Trophoblast cell (in vitro differentiated cells and primary cell): ENCODE data around the gene CBY2.

Experiments used
- DNase-seq, 2 donors: peaks; one replicate each; pipeline ENCODE4 v3.0.0-alpha.2; 2016
- H2AFZ ChIP-seq: 2 replicates; pipeline ENCODE4 v1.6.1; 2013; ENCODE audit warnings: low read length, moderate library complexity, mild to moderate bottlenecking; ENCODE audit not compliant: insufficient read depth, poor library complexity
- H2AK5ac ChIP-seq: 2 replicates; pipeline ENCODE4 v1.6.1; 2013; ENCODE audit warnings: mild to moderate bottlenecking, low read length
- H2BK120ac ChIP-seq: 2 replicates; pipeline ENCODE4 v1.6.1; 2013; ENCODE audit warnings: low read length, mild to moderate bottlenecking, moderate library complexity; ENCODE audit not compliant: insufficient read depth, poor library complexity
- H2BK12ac ChIP-seq: 2 replicates; pipeline ENCODE4 v1.6.1; 2013; ENCODE audit warnings: mild to moderate bottlenecking, low read length, moderate library complexity
- H2BK5ac ChIP-seq: 2 replicates; pipeline ENCODE4 v1.6.1; 2013; ENCODE audit warnings: low read length, low read depth, moderate library complexity, mild to moderate bottlenecking; ENCODE audit not compliant: poor library complexity
- H3K14ac ChIP-seq: 2 replicates; pipeline ENCODE4 v1.6.1; 2013; ENCODE audit warnings: mild to moderate bottlenecking, low read length
- H3K18ac ChIP-seq: 2 replicates; pipeline ENCODE4 v1.6.1; 2013; ENCODE audit warnings: mild to moderate bottlenecking, low read length
- H3K23ac ChIP-seq: 2 replicates; pipeline ENCODE4 v1.6.1; 2013; ENCODE audit warnings: low read length
- H3K27ac ChIP-seq: 2 replicates; pipeline ENCODE4 v1.5.1; 2013; ENCODE audit warnings: low read depth, mild to moderate bottlenecking, inconsistent platforms, low read length, moderate library complexity
- H3K27me3 ChIP-seq: 2 replicates; pipeline ENCODE4 v1.6.1; 2013; ENCODE audit warnings: inconsistent platforms, mild to moderate bottlenecking, low read length, moderate library complexity; ENCODE audit not compliant: insufficient read depth
- H3K36me3 ChIP-seq, 2 experiments: 1 replicate in 1 of 2; 2 replicates in 1 of 2; pipeline ENCODE4 v1.6.1; 2013; ENCODE audit warnings: low read length in 2 of 2, mild to moderate bottlenecking in 2 of 2, moderate library complexity in 1 of 2; ENCODE audit not compliant: insufficient read depth in 2 of 2, control insufficient read depth in 1 of 2
- H3K4ac ChIP-seq: 2 replicates; pipeline ENCODE4 v1.6.1; 2013; ENCODE audit warnings: low read depth, mild to moderate bottlenecking, low read length, moderate library complexity
- H3K4me1 ChIP-seq, 2 experiments: 1 replicate in 1 of 2; 2 replicates in 1 of 2; pipeline ENCODE4 v1.6.1; 2013; ENCODE audit warnings: low read length in 2 of 2, mild to moderate bottlenecking in 2 of 2, moderate library complexity in 1 of 2; ENCODE audit not compliant: insufficient read depth in 2 of 2, control insufficient read depth in 1 of 2
- H3K4me2 ChIP-seq: 2 replicates; pipeline ENCODE4 v1.6.1; 2013; ENCODE audit warnings: inconsistent platforms, mild to moderate bottlenecking, low read length, moderate library complexity
- H3K4me3 ChIP-seq: 2 replicates; pipeline ENCODE4 v1.5.1; 2013; ENCODE audit warnings: mild to moderate bottlenecking, low read depth, low read length, inconsistent platforms
- H3K79me1 ChIP-seq: one replicate; pipeline ENCODE4 v1.6.1; 2013; ENCODE audit warnings: low read length
- H3K79me2 ChIP-seq: 2 replicates; pipeline ENCODE4 v1.6.1; 2013; ENCODE audit warnings: low read length, mild to moderate bottlenecking; ENCODE audit not compliant: control insufficient read depth, insufficient read depth, poor library complexity
- H3K9ac ChIP-seq: 2 replicates; pipeline ENCODE4 v1.6.1; 2013; ENCODE audit warnings: mild to moderate bottlenecking, low read length
- H3K9me3 ChIP-seq: 2 replicates; pipeline ENCODE4 v1.6.1; 2013; ENCODE audit warnings: low read depth, mild to moderate bottlenecking, control low read depth, inconsistent platforms, low read length; ENCODE audit not compliant: insufficient read depth
- H4K12ac ChIP-seq: 2 replicates; pipeline ENCODE4 v1.6.1; 2013; ENCODE audit warnings: low read depth, mild to moderate bottlenecking, low read length, moderate library complexity
- H4K8ac ChIP-seq: 2 replicates; pipeline ENCODE4 v1.6.1; 2013; ENCODE audit warnings: low read depth, mild to moderate bottlenecking, low read length, moderate library complexity
- H4K91ac ChIP-seq: one replicate; pipeline ENCODE4 v1.6.1; 2013; ENCODE audit warnings: low read depth, mild to moderate bottlenecking, low read length, moderate library complexity
- WGBS: extraction: QIAGEN DNeasy Blood & Tissue Kit; methylation state at CpG from one replicate; pipeline ENCODE4 v1.1.7; 2013; ENCODE audit warnings: missing lambda C conversion rate; ENCODE audit not compliant: insufficient read length, insufficient coverage; ENCODE audit errors: extremely low coverage; 5-methylcytosine and 5-hydroxymethylcytosine counted together

The CBY2 gene

GRCh38 chr13:45737571-45738017 is 35.5 kb downstream of the CBY2 start:
- no CpG with 5 or more reads among the region's 2 CpGs for WGBS
- H3K36me3 ChIP-seq = no peaks in the 10 kb centered on the region
- H3K4me2 ChIP-seq = no peak overlapping the region
- H4K91ac ChIP-seq = no peak overlapping the region
- H2BK12ac ChIP-seq = no peak overlapping the region
- H2BK5ac ChIP-seq = no peak overlapping the region
- H3K9me3 ChIP-seq = peaks cover 3% of the 10 kb centered on the region
- H3K4ac ChIP-seq = no peak overlapping the region
- peak in 1 of 2 donors; percentile 13 for DNase-seq
- no peak overlapping the region for H4K8ac ChIP-seq
- H3K23ac ChIP-seq = no peak overlapping the region
- no peaks in the 10 kb centered on the region for H3K79me2 ChIP-seq
- H4K12ac ChIP-seq = no peak overlapping the region
- H2AK5ac ChIP-seq = no peak overlapping the region
- H2AFZ ChIP-seq = no peak overlapping the region
- no peak overlapping the region for H3K14ac ChIP-seq
- H3K18ac ChIP-seq = no peak overlapping the region
- no peak overlapping the region for H3K27ac ChIP-seq
- H3K27me3 ChIP-seq = no peaks in the 10 kb centered on the region
- no peaks in the 10 kb centered on the region for H3K79me1 ChIP-seq
- H3K9ac ChIP-seq = no peak overlapping the region
- no peak overlapping the region for H2BK120ac ChIP-seq
- no peaks in the 10 kb centered on the region for H3K4me1 ChIP-seq
- no peak overlapping the region for H3K4me3 ChIP-seq

GRCh38 chr13:45742985-45743384 is 40.9 kb downstream of the CBY2 start:
- Histone ChIP-seq H2BK5ac (no peak overlapping the region), H3K14ac (no peak overlapping the region), H3K79me2 (no peaks in the 10 kb centered on the region), H3K4me3 (no peak overlapping the region), H3K27me3 (no peaks in the 10 kb centered on the region), H4K8ac (no peak overlapping the region), H3K23ac (no peak overlapping the region), H2BK12ac (no peak overlapping the region), H2AFZ (no peak overlapping the region), H2AK5ac (no peak overlapping the region), H3K9me3 (no peaks in the 10 kb centered on the region), H3K4me2 (no peak overlapping the region), H3K36me3 (no peaks in the 10 kb centered on the region), H3K27ac (no peak overlapping the region), H4K12ac (no peak overlapping the region), H3K4me1 (no peaks in the 10 kb centered on the region), H3K9ac (no peak overlapping the region), H4K91ac (no peak overlapping the region), H2BK120ac (no peak overlapping the region), H3K79me1 (no peaks in the 10 kb centered on the region), H3K4ac (no peak overlapping the region), H3K18ac (no peak overlapping the region)
- no peak for DNase-seq
- no CpG with 5 or more reads among the region's 5 CpGs for WGBS

DNA sequence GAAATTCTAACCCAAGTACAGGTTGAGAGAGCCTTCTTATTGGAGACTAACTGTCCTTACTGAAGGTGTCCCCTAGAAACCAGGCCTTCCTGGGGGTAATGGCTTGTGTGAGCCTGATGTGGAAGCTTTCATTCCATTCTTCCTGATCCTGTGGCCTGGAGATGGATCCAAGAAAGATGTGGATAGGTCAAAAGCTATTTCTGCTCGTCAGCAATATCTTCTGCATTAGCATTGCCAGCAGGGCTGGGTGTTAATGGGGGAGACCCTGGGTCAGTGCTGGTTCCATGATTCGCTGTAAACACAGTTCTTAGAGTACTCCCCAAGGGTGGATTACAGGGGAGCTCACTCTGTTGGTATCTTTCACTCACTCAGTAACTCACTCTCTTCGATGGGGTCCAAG is 42.9 kb downstream of the CBY2 start:
- no peaks in the 10 kb centered on the region for H3K4me1 ChIP-seq
- H3K79me2 ChIP-seq = no peaks in the 10 kb centered on the region
- H3K36me3 ChIP-seq = no peaks in the 10 kb centered on the region
- no peak overlapping the region for H3K4me3 ChIP-seq
- no CpG with 5 or more reads among the region's 3 CpGs for WGBS
- no peak overlapping the region for H3K23ac ChIP-seq
- no peak overlapping the region for H3K9ac ChIP-seq
- no peak overlapping the region for H2AFZ ChIP-seq
- H3K27ac ChIP-seq = no peak overlapping the region
- no peak overlapping the region for H4K91ac ChIP-seq
- H2BK120ac ChIP-seq = no peak overlapping the region
- no peak overlapping the region for H2BK12ac ChIP-seq
- H2BK5ac ChIP-seq = no peak overlapping the region
- no peak overlapping the region for H4K8ac ChIP-seq
- H3K18ac ChIP-seq = no peak overlapping the region
- H3K27me3 ChIP-seq = no peaks in the 10 kb centered on the region
- DNase-seq = no peak
- H2AK5ac ChIP-seq = no peak overlapping the region
- H3K79me1 ChIP-seq = no peaks in the 10 kb centered on the region
- no peaks in the 10 kb centered on the region for H3K9me3 ChIP-seq
- H3K4me2 ChIP-seq = no peak overlapping the region
- no peak overlapping the region for H3K4ac ChIP-seq
- H4K12ac ChIP-seq = no peak overlapping the region
- no peak overlapping the region for H3K14ac ChIP-seq

DNA sequence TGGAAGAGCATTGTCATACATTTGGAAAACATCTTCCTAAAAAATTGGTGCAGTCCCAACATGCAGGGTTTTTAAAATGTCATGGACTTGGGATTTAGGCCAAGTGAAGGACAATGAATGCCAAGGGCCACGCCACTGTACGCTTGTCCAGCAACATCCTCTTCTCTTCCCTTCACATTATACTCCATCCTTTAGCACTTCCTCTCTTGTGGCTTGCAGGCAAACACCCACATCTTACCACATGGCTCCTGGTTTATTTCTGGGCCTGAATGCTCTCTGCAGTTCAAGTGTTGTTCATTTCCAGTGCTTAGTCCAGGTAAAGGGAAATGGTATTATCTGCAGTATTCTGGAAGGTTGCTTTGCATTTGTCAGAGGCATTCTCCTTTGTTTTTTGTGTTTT is 45.0 kb downstream of the CBY2 start:
- no peak overlapping the region for H3K14ac ChIP-seq
- H3K79me1 ChIP-seq = no peaks in the 10 kb centered on the region
- no peak overlapping the region for H2BK5ac ChIP-seq
- H3K79me2 ChIP-seq = no peaks in the 10 kb centered on the region
- no peak overlapping the region for H4K91ac ChIP-seq
- H4K8ac ChIP-seq = no peak overlapping the region
- no peaks in the 10 kb centered on the region for H3K4me1 ChIP-seq
- no peak overlapping the region for H2AK5ac ChIP-seq
- no peaks in the 10 kb centered on the region for H3K36me3 ChIP-seq
- no CpG with 5 or more reads among the region's 2 CpGs for WGBS
- H3K4ac ChIP-seq = no peak overlapping the region
- H3K9me3 ChIP-seq = no peaks in the 10 kb centered on the region
- no peak overlapping the region for H2BK120ac ChIP-seq
- no peak for DNase-seq
- no peak overlapping the region for H3K4me3 ChIP-seq
- H2BK12ac ChIP-seq = no peak overlapping the region
- H4K12ac ChIP-seq = no peak overlapping the region
- no peak overlapping the region for H3K9ac ChIP-seq
- H3K18ac ChIP-seq = no peak overlapping the region
- H3K27me3 ChIP-seq = no peaks in the 10 kb centered on the region
- H3K23ac ChIP-seq = no peak overlapping the region
- no peak overlapping the region for H3K27ac ChIP-seq
- no peak overlapping the region for H3K4me2 ChIP-seq
- H2AFZ ChIP-seq = no peak overlapping the region
